Measurements from ENCODE around the gene ANO5.

Gene ANO5

GRCh38 chr11:22194907-22195306, 2.0 kb downstream of the ANO5 start:
- Histone ChIP-seq H3K9me2 (replicated peaks; ENCODE audit: insufficient read depth, low read length) (no peaks in the 10 kb centered on the region), H3K27me3 (ENCODE audit: low read length) (0 out of 2 replicates have a peak, but pooled peaks cover under 1% of the 10 kb centered on the region), H3K4me2 (ENCODE audit: low read depth, low read length, poor library complexity, severe bottlenecking) (no peak overlapping the region), H4K20me1 (ENCODE audit: low read depth, low read length) (no peaks in the 10 kb centered on the region), H3K27ac (ENCODE audit: low read depth, low read length) (no peak overlapping the region), H3F3A (ENCODE audit: insufficient read depth) (no peaks in the 10 kb centered on the region), H3K4me3 (ENCODE audit: insufficient read depth, low read length, poor library complexity, severe bottlenecking) (no peak overlapping the region), H3K36me3 (ENCODE audit: low read length) (no peaks in the 10 kb centered on the region), H3K9me3 (ENCODE audit: insufficient read depth, low read length) (no peaks in the 10 kb centered on the region), H3K9ac (ENCODE audit: low read length) (no peak overlapping the region), H3K79me2 (ENCODE audit: insufficient read depth, low read length) (no peaks in the 10 kb centered on the region), H2AFZ (ENCODE audit: low read depth, low read length, severe bottlenecking) (no peak overlapping the region)
- TF ChIP-seq EZH2phosphoT487 (conservative IDR thresholded peaks at IDR 0.05; ENCODE audit: low read length): no peak
- no peak for TF ChIP-seq CTCF (IDR thresholded peaks at IDR 0.05; ENCODE audit: insufficient read depth, low read length, poor library complexity, severe bottlenecking)

GRCh38 chr11:22197139-22198005, 4.5 kb downstream of the ANO5 start:
- H3K27ac ChIP-seq (ENCODE audit: low read depth, low read length): no peak overlapping the region

GRCh38 chr11:22199243-22199642, 6.4 kb downstream of the ANO5 start:
- Histone ChIP-seq H3F3A (ENCODE audit: insufficient read depth) (no peaks in the 10 kb centered on the region), H3K27ac (ENCODE audit: low read depth, low read length) (no peak overlapping the region), H2AFZ (ENCODE audit: low read depth, low read length, severe bottlenecking) (no peak overlapping the region), H4K20me1 (ENCODE audit: low read depth, low read length) (no peaks in the 10 kb centered on the region), H3K27me3 (ENCODE audit: low read length) (0 out of 2 replicates have a peak, but pooled peaks cover 8% of the 10 kb centered on the region), H3K4me3 (ENCODE audit: insufficient read depth, low read length, poor library complexity, severe bottlenecking) (no peak overlapping the region), H3K9ac (ENCODE audit: low read length) (no peak overlapping the region), H3K79me2 (ENCODE audit: insufficient read depth, low read length) (no peaks in the 10 kb centered on the region), H3K4me2 (ENCODE audit: low read depth, low read length, poor library complexity, severe bottlenecking) (no peak overlapping the region), H3K36me3 (ENCODE audit: low read length) (no peaks in the 10 kb centered on the region), H3K9me2 (replicated peaks; ENCODE audit: insufficient read depth, low read length) (no peaks in the 10 kb centered on the region), H3K9me3 (ENCODE audit: insufficient read depth, low read length) (no peaks in the 10 kb centered on the region)
- no peak for TF ChIP-seq EZH2phosphoT487 (conservative IDR thresholded peaks at IDR 0.05; ENCODE audit: low read length)
- no peak for TF ChIP-seq CTCF (IDR thresholded peaks at IDR 0.05; ENCODE audit: insufficient read depth, low read length, poor library complexity, severe bottlenecking)

More at GRCh38 chr11:22197139-22198005, 4.5 kb downstream of the ANO5 start:
- Histone ChIP-seq H3K4me3 (ENCODE audit: insufficient read depth, low read length, poor library complexity, severe bottlenecking) (no peak overlapping the region), H3K36me3 (ENCODE audit: low read length) (no peaks in the 10 kb centered on the region), H3K79me2 (ENCODE audit: insufficient read depth, low read length) (no peaks in the 10 kb centered on the region), H4K20me1 (ENCODE audit: low read depth, low read length) (no peaks in the 10 kb centered on the region), H3F3A (ENCODE audit: insufficient read depth) (no peaks in the 10 kb centered on the region), H2AFZ (ENCODE audit: low read depth, low read length, severe bottlenecking) (no peak overlapping the region), H3K9me3 (ENCODE audit: insufficient read depth, low read length) (no peaks in the 10 kb centered on the region), H3K9ac (ENCODE audit: low read length) (no peak overlapping the region), H3K27me3 (ENCODE audit: low read length) (0 out of 2 replicates have a peak, but pooled peaks cover 8% of the 10 kb centered on the region), H3K9me2 (replicated peaks; ENCODE audit: insufficient read depth, low read length) (no peaks in the 10 kb centered on the region), H3K4me2 (ENCODE audit: low read depth, low read length, poor library complexity, severe bottlenecking) (no peak overlapping the region)
- TF ChIP-seq CTCF (IDR thresholded peaks at IDR 0.05; ENCODE audit: insufficient read depth, low read length, poor library complexity, severe bottlenecking) (no peak), EZH2phosphoT487 (conservative IDR thresholded peaks at IDR 0.05; ENCODE audit: low read length) (no peak)

Measured in SU-DHL-6 (cell line).